IPS-NIHi7 (cell line): ENCODE data around the gene BDKRB2.

Experiments
- DNase-seq: peaks from one replicate; pipeline ENCODE4 v3.0.0; 2012; ENCODE audit warnings: mixed read lengths; ENCODE audit errors: extremely low spot score

Gene BDKRB2

GRCh38 chr14:96252323-96252998 lies 47.8 kb downstream of the BDKRB2 start:
- DNase-seq: no peak

GRCh38 chr14:96252999-96253539 lies 48.4 kb downstream of the BDKRB2 start:
- DNase-seq: peak; percentile 68

- no peak for DNase-seq
These were observed 50.0 kb downstream of the BDKRB2 start for GRCh38 chr14:96254687-96255086.

- no peak for DNase-seq
These were observed 51.1 kb downstream of the BDKRB2 start, which contains the start of gene BDKRB1 for GRCh38 chr14:96255501-96256366. TSS of gene BDKRB1 (plus strand) at chr14:96256210. CDS start at chr14:96263683, 7,473 bp downstream.

- no peak for DNase-seq
These were observed 51.8 kb downstream of the BDKRB2 start for GRCh38 chr14:96256407-96256806.

- no peak for DNase-seq
These were observed 52.4 kb downstream of the BDKRB2 start for GRCh38 chr14:96257056-96257455.

GRCh38 chr14:96257900-96258299 lies 53.3 kb downstream of the BDKRB2 start:
- DNase-seq: no peak

GRCh38 chr14:96260341-96260821 lies 55.7 kb downstream of the BDKRB2 start:
- no peak for DNase-seq

- DNase-seq: no peak
These were observed 56.4 kb downstream of the BDKRB2 start for GRCh38 chr14:96261053-96261452.

- DNase-seq: no peak
These were observed 57.4 kb downstream of the BDKRB2 start for GRCh38 chr14:96261772-96262655.

- no peak for DNase-seq
These were observed 58.9 kb downstream of the BDKRB2 start for GRCh38 chr14:96263347-96264199.

- no peak for DNase-seq
These were observed 59.5 kb downstream of the BDKRB2 start for GRCh38 chr14:96264200-96264553.

GRCh38 chr14:96264853-96265252 lies 60.2 kb downstream of the BDKRB2 start:
- DNase-seq: peak; percentile 64

- no peak for DNase-seq
These were observed 60.9 kb downstream of the BDKRB2 start for GRCh38 chr14:96265383-96266095.

GRCh38 chr14:96267336-96267735 lies 62.7 kb downstream of the BDKRB2 start:
- no peak for DNase-seq

GRCh38 chr14:96267916-96268315 lies 63.3 kb downstream of the BDKRB2 start:
- DNase-seq: no peak

GRCh38 chr14:96268431-96269358 lies 64.1 kb downstream of the BDKRB2 start:
- DNase-seq: no peak

GRCh38 chr14:96269359-96269710 lies 64.7 kb downstream of the BDKRB2 start:
- DNase-seq: no peak
